ENCODE data around the gene EXD3.

The EXD3 gene

GRCh38 chr9:137280474-137281344 lies 142.3 kb downstream of the EXD3 start:
- TF ChIP-seq EGR1 (IDR thresholded peaks at IDR 0.05) (no peak), USF1 (IDR thresholded peaks at IDR 0.05) (no peak), RAD21 (IDR thresholded peaks at IDR 0.05; ENCODE audit: low read depth) (no peak)

GRCh38 chr9:137279741-137280473 lies 143.1 kb downstream of the EXD3 start:
- TF ChIP-seq YY1 (IDR thresholded peaks at IDR 0.05; ENCODE audit: low read depth) (no peak), TAF1 (IDR thresholded peaks at IDR 0.05; ENCODE audit: low read depth) (no peak), REST (IDR thresholded peaks at IDR 0.05; ENCODE audit: low read depth) (no peak), EP300 (IDR thresholded peaks at IDR 0.05; ENCODE audit: borderline replicate concordance) (no peak), EGR1 (IDR thresholded peaks at IDR 0.05) (no peak), NFIC (IDR thresholded peaks at IDR 0.05) (no peak), MAX (IDR thresholded peaks at IDR 0.05) (no peak), USF1 (IDR thresholded peaks at IDR 0.05) (no peak), ZBTB7A (IDR thresholded peaks at IDR 0.05; ENCODE audit: low read depth) (no peak), RAD21 (IDR thresholded peaks at IDR 0.05; ENCODE audit: low read depth) (no peak), CREB1 (IDR thresholded peaks at IDR 0.05; ENCODE audit: low read depth) (no peak), CEBPB (IDR thresholded peaks at IDR 0.05) (no peak), TCF12 (IDR thresholded peaks at IDR 0.05; ENCODE audit: low read depth) (no peak), TEAD4 (IDR thresholded peaks at IDR 0.05) (no peak)

GRCh38 chr9:137278721-137279711 lies 143.9 kb downstream of the EXD3 start:
- TF ChIP-seq ZBTB7A (IDR thresholded peaks at IDR 0.05; ENCODE audit: low read depth) (no peak), EP300 (IDR thresholded peaks at IDR 0.05; ENCODE audit: borderline replicate concordance) (no peak), USF1 (IDR thresholded peaks at IDR 0.05) (no peak), TAF1 (IDR thresholded peaks at IDR 0.05; ENCODE audit: low read depth) (no peak), CREB1 (IDR thresholded peaks at IDR 0.05; ENCODE audit: low read depth) (no peak), CEBPB (IDR thresholded peaks at IDR 0.05) (no peak), MAX (IDR thresholded peaks at IDR 0.05) (no peak)

GRCh38 chr9:137278061-137278701 lies 144.8 kb downstream of the EXD3 start:
- TF ChIP-seq FOXM1 (IDR thresholded peaks at IDR 0.05; ENCODE audit: borderline replicate concordance, low read depth): no peak
- no peak for TF ChIP-seq TAF1 (IDR thresholded peaks at IDR 0.05; ENCODE audit: low read depth)
- TF ChIP-seq REST (IDR thresholded peaks at IDR 0.05; ENCODE audit: low read depth): no peak
- TF ChIP-seq RAD21 (IDR thresholded peaks at IDR 0.05; ENCODE audit: low read depth): no peak
- TF ChIP-seq CREB1 (IDR thresholded peaks at IDR 0.05; ENCODE audit: low read depth): no peak
- no peak for TF ChIP-seq USF1 (IDR thresholded peaks at IDR 0.05)
- no peak for TF ChIP-seq MAX (IDR thresholded peaks at IDR 0.05)
- no peak for TF ChIP-seq NFIC (IDR thresholded peaks at IDR 0.05)
- no peak for TF ChIP-seq EP300 (IDR thresholded peaks at IDR 0.05; ENCODE audit: borderline replicate concordance)
- no peak for TF ChIP-seq YY1 (IDR thresholded peaks at IDR 0.05; ENCODE audit: low read depth)
- TF ChIP-seq CEBPB (IDR thresholded peaks at IDR 0.05): no peak
- TF ChIP-seq ZBTB7A (IDR thresholded peaks at IDR 0.05; ENCODE audit: low read depth): no peak
- no peak for TF ChIP-seq TEAD4 (IDR thresholded peaks at IDR 0.05)
- TF ChIP-seq EGR1 (IDR thresholded peaks at IDR 0.05): no peak
- no peak for TF ChIP-seq TCF12 (IDR thresholded peaks at IDR 0.05; ENCODE audit: low read depth)

Measured in Ishikawa (cell line).